Right atrium auricular region (tissue), 2 donors: ENCODE measurements around the gene GALNT12. TPM values are rescaled to one million over a fixed set of nuclear protein-coding genes. Genes with fewer than 3 reads are reported as not detected.

Experiments used
- DNase-seq: peaks from one replicate; pipeline ENCODE4 v3.0.0-alpha.2; 2019; ENCODE audit warnings: low spot score
- H3K27ac ChIP-seq, 2 donors: fragments of 200-600 bp; sonication (generic); 1 replicate in 1 of 2; 2 replicates in 1 of 2; pipeline ENCODE4 v1.5.1; 2016 to 2019
- H3K27me3 ChIP-seq, 2 donors: fragments of 200-600 bp; sonication (generic); one replicate each; pipeline versions ENCODE4 v1.5.1 to v1.6.0; 2017 to 2019
- H3K36me3 ChIP-seq: fragments of 200-600 bp; sonication (generic); one replicate; pipeline ENCODE4 v1.5.1; 2016
- H3K4me1 ChIP-seq, 2 donors: fragments of 200-600 bp; sonication (generic); one replicate each; pipeline versions ENCODE4 v1.5.1 to v1.6.0; 2017 to 2019
- H3K4me3 ChIP-seq, 2 donors: fragments of 200-600 bp; sonication (generic); 1 replicate in 1 of 2; 2 replicates in 1 of 2; pipeline ENCODE4 v1.5.1; 2017 to 2019; ENCODE audit warnings: mild to moderate bottlenecking in 1 of 2, moderate library complexity in 1 of 2
- H3K9me3 ChIP-seq, 2 donors: fragments of 200-600 bp; sonication (generic); one replicate each; pipeline ENCODE4 v1.5.1; 2019
- total RNA-seq, 2 donors: library from RNA; depleted of rRNA; stranded (reverse); fragments of >200 nt; gene quantifications; one replicate each; pipeline ENCODE4 v1.1.0, GENCODE V29; 2016
- TF ChIP-seq, protein P1 (sequence below), 2 donors: fragments of 200-600 bp; sonication (generic); IDR thresholded peaks; one replicate each; pipeline ENCODE4 v1.5.1; 2019; ENCODE audit warnings: antibody characterized with exemption in 2 of 2

GALNT12 gene
- total RNA-seq, 2 donors from 2014 or later = 0.33 to 2.7 TPM

DNA sequence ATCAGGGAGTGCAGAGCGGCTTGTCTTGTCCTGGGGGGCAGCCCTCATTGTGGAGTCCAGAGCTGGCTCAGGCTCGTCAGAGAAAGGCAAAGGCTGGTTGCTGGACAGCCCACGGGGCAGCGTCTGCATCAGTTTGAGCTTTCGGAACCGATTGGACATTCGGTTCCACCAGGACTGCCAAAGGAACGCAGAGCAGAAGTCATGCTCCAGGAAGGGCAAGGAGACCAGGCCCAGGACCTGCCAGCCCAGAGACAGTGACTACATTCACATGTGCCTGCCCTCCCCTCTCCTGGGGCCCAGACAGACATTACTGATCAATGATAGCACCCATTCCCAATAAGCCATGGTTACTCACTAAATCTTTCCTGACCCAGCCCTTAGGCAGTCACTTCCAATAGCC is 29.2 kb upstream of the GALNT12 start:
- TF ChIP-seq, protein P1, sequence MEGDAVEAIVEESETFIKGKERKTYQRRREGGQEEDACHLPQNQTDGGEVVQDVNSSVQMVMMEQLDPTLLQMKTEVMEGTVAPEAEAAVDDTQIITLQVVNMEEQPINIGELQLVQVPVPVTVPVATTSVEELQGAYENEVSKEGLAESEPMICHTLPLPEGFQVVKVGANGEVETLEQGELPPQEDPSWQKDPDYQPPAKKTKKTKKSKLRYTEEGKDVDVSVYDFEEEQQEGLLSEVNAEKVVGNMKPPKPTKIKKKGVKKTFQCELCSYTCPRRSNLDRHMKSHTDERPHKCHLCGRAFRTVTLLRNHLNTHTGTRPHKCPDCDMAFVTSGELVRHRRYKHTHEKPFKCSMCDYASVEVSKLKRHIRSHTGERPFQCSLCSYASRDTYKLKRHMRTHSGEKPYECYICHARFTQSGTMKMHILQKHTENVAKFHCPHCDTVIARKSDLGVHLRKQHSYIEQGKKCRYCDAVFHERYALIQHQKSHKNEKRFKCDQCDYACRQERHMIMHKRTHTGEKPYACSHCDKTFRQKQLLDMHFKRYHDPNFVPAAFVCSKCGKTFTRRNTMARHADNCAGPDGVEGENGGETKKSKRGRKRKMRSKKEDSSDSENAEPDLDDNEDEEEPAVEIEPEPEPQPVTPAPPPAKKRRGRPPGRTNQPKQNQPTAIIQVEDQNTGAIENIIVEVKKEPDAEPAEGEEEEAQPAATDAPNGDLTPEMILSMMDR (IDR thresholded peaks at IDR 0.05) = no peak
- Histone ChIP-seq H3K4me1 (no peaks in the 10 kb centered on the region), H3K9me3 (no peaks in the 10 kb centered on the region), H3K27ac (no peak overlapping the region), H3K36me3 (peaks cover 22% of the 10 kb centered on the region), H3K4me3 (no peak overlapping the region), H3K27me3 (no peaks in the 10 kb centered on the region)
- DNase-seq = peak; percentile 49

DNA sequence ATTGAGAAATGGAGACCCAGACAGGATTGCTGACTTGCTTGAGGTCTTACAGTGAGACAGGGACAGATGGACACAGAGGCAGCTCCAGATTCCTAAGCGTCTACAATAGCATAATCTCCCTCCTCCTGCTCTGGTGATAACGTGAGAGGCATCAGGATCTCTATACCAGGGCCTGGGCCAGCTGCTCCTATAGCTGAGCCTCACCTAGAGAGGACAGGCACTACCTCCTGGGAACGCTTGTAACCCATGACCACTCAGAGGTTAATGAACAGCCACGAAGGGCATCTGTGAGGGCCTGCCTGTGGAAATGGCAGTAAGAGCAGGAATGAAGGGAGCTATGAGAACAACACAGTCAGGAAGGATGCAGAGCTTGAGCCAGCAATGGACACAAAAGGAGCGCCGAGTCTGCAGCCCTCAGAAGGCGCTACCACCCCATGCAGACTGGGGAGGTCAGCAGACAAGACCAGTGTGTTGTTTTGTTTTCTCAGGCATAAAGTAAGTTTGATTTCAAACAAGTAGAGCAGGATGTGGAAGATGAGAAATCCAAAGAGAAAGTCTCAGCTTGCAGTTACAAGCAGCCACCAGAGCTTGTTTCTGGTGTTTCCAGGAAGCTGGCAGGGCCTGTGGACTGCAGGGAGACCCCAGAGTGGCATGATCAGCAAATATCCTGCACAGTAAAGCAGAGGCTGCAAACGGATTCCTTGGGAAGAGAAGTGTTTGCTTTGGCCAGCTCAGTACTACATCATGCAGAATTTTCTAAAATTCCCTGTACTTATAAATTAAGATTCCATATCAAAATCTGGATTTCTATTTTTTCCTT is 28.5 kb upstream of the GALNT12 start:
- Histone ChIP-seq H3K9me3 (no peaks in the 10 kb centered on the region), H3K36me3 (peaks cover 18% of the 10 kb centered on the region), H3K4me1 (no peaks in the 10 kb centered on the region), H3K27ac (no peak overlapping the region), H3K4me3 (no peak overlapping the region), H3K27me3 (no peaks in the 10 kb centered on the region)
- TF ChIP-seq, protein P1 (IDR thresholded peaks at IDR 0.05) = no peak
- DNase-seq = peak; percentile 32

DNA sequence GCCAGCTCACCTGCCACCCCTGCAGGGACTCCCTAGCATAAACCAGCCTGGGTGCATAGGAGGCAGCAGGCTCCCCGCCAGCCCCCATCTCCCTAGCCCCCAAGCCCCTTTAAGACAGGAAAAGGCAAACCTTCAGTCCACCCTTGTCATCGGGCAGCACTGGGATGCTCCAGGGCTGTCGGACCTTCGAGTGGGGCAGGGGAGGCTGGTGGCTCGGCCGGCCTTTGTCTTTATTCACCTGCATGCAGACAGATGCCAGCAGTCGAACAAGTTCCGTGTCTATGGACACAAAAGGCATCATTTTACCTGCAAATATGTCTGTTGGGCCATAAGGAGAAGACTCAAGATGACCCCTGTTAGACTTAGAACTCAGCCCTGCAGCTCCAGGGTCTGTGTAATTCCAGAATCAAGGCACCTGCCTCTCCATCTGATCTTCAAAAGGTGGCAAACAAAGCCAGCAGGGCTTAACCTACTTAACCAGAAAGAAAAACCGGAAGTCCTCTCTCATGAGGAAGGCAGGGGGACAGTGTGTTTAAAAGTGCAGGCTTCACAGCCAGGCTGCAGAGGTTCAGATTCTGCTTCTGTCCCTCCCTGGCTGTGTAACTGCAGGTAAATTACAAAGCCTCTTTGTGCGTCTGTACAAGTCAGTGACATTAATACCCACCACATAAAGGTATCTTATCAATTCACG is 27.3 kb upstream of the GALNT12 start:
- DNase-seq = peak; percentile 53
- Histone ChIP-seq H3K4me3 (no peak overlapping the region), H3K27me3 (no peaks in the 10 kb centered on the region), H3K9me3 (no peaks in the 10 kb centered on the region), H3K27ac (no peak overlapping the region), H3K4me1 (no peaks in the 10 kb centered on the region), H3K36me3 (peaks cover 18% of the 10 kb centered on the region)
- TF ChIP-seq, protein P1 (IDR thresholded peaks at IDR 0.05) = no peak

- no peaks in the 10 kb centered on the region for H3K4me1 ChIP-seq
- peaks cover 18% of the 10 kb centered on the region for H3K36me3 ChIP-seq
- no peaks in the 10 kb centered on the region for H3K9me3 ChIP-seq
- peak; percentile 49 for DNase-seq
- H3K27me3 ChIP-seq = no peaks in the 10 kb centered on the region
- no peak overlapping the region for H3K27ac ChIP-seq
- TF ChIP-seq, protein P1 (IDR thresholded peaks at IDR 0.05) = no peak
- no peak overlapping the region for H3K4me3 ChIP-seq
Measured at GRCh38 chr9:98781588-98782383, 25.7 kb upstream of the GALNT12 start.

DNA sequence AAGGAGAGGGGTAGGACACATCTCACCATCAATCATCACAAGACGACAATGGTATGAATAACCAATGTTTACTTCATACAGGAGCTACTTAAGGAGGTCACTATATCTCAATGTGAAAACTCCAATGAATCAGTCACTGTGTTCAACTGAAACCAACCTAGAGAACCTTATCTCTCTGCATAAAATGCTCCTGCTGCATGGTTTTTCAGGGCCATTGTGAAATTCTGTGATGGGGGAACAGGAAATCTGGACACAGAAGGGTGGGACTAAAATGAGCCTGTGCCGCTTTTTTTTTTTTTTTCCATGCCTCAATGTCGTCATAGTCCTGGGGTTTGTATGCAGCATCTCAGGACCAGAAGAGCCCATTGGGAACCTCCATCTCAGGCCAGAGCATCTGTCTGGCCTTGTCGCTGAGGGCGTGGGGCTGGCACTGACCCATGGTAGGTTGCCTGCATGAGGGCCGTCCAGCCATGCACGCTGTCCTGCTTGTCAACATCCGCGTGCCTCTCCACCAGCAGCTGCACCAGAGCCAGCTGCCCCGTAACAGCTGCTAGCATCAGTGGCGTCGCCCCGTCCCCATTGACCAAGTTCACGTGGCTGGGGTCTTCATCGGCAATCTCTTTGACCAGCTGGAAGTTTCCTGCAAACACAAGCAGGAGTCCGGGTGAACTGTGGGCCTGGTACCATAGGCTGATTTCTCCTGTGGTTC is 23.8 kb upstream of the GALNT12 start:
- no peaks in the 10 kb centered on the region for H3K27me3 ChIP-seq
- no peak overlapping the region for H3K27ac ChIP-seq
- TF ChIP-seq, protein P1 (IDR thresholded peaks at IDR 0.05) = no peak
- DNase-seq = peak; percentile 57
- no peak overlapping the region for H3K4me3 ChIP-seq
- H3K9me3 ChIP-seq = no peaks in the 10 kb centered on the region
- H3K4me1 ChIP-seq = no peaks in the 10 kb centered on the region
- peaks cover 18% of the 10 kb centered on the region for H3K36me3 ChIP-seq
